Stimulated activated CD4-positive, alpha-beta T cell treated with anti-CD3 and anti-CD28 coated beads, Interleukin-4, amount 100 ng/mL, for 24 hours (primary cell): ENCODE results near the gene FBXO41.

Experiments used
- DNase-seq: peaks from one replicate; pipeline ENCODE4 v3.0.0-alpha.2; 2020

Gene FBXO41, protein sequence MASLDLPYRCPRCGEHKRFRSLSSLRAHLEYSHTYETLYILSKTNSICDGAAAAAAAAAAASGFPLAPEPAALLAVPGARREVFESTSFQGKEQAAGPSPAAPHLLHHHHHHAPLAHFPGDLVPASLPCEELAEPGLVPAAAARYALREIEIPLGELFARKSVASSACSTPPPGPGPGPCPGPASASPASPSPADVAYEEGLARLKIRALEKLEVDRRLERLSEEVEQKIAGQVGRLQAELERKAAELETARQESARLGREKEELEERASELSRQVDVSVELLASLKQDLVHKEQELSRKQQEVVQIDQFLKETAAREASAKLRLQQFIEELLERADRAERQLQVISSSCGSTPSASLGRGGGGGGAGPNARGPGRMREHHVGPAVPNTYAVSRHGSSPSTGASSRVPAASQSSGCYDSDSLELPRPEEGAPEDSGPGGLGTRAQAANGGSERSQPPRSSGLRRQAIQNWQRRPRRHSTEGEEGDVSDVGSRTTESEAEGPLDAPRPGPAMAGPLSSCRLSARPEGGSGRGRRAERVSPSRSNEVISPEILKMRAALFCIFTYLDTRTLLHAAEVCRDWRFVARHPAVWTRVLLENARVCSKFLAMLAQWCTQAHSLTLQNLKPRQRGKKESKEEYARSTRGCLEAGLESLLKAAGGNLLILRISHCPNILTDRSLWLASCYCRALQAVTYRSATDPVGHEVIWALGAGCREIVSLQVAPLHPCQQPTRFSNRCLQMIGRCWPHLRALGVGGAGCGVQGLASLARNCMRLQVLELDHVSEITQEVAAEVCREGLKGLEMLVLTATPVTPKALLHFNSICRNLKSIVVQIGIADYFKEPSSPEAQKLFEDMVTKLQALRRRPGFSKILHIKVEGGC

DNA sequence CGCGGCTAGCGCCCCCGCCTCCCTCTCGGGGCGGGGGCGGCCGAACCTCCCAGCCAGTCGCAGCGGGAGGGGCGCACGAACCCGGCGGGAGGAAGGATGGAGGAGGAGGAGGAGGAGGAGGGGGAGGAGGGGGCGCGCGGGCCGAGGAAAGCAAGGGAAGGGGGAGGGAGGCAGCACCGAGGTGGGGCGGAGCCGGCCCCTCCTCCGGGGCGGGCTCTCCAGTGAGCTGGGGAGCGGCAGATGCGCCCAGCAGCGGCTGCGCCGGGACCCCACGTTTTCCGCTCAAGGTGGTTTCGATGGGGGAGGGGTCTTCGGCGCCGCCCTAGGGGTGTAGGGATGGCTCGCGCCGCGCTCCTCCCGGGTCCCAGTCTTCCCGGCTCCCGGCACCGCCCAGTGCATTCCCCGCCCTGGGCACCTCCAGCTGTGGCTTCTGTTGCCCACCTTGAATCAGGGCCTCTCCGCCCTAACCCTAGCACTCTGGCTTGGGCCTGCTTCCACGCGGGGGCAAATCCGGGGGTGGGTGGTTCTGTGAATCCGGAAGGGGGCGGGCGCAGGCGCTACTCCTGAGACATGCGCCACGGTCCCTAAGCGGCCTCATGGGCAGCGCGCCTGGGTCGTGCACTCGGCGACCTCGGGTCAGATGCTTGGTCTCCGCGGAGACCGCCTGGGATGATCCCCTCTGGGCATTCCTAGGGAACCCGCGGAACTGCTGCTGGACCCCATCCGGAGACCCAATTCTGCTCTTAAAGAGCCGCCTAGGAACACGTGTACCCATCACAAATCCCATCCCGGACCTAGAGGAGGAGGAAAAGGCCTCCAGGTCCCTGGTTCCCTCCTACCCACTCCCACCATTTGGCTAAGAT lies at the start of gene FBXO41:
Gene FBXO41, minus strand, starts transcription at position 183 of the 863 bp plus-strand sequence. CDS start 14,848 bp downstream, outside the sequence.
- peak; percentile 71 for DNase-seq

DNA sequence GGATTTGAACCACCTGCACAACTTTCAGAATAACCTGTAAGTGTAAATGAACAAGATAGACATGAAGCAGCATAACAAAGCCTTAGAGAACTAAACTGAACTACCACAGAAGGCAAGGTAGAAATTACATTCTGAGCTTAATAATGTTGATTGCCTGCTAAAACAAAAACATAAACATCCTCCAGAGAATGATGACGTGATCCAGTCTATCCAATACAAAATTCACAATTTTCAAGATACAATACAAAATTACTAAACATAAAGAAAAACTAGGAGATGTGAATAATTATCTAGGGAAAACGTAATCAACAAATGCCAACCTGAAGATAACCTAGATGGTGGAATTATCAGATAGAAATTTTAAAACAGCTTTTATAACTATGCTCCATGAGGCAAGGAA lies 49.8 kb upstream of the FBXO41 start:
- no peak for DNase-seq

DNA sequence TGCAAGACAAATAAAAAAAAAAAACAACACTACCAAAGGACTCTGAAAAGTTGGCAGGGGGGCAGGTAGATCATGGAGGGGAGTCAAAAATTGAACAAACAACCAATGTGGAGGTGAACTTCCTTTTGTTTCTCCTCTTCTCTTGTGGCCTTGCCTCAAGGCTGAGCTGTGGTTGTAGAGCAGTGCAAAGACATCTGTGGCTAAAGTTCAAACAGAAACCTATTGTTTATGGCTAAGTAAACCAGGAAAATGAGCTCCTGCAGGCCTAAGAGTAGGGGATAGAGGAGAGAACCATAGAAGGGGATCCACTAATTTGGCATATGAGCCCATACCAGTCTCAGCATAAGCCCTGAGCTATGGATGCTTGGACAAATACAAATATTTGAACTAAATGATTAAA lies 49.3 kb upstream of the FBXO41 start:
- DNase-seq = no peak

DNA sequence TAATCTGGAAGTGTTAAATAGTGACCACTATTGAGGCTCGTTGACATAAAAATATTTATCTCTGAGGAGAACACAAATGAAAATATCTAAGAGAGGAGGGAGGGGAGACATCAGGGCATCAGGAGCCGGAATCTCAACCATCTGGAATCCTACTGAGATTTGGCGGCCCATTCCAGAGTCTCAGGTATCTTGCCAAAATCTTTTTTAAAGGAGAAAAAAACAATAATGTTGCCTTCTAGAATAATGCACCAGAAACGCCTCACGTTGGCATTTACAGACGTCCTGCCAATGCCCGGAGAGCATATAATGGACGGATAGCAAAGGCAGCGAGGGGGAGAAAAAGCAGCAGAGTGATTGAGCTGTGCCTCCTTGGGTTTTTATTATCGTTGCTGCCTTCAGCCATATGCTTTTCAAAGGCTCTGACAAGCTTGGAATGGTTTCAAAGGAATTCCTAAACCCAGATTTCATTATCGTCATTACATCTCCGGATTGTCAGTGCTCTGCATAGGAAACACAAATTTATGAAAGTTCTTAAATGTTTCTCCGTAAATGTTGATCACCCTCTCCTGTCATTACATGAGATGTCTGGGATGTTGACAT lies 39.9 kb upstream of the FBXO41 start:
- DNase-seq = no peak

DNA sequence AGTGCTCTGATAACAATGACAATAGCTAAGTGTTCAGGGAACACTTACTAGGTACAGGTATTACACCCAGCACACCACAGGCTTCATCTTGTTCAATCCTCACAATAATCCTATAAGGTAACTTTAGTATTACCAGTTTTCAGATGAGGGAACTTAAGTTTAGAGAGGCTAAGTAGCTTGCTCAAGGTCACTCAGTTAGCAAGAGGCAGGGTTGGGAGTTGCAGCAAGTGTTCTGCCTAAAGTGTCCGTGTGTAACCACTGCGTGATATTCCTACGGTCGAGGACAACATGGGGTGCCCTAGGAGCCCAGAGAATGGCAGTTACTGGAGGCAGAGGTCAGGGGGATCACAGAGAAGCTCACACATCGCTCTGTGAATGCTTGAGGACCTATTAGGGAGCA lies 39.3 kb upstream of the FBXO41 start:
- no peak for DNase-seq

DNA sequence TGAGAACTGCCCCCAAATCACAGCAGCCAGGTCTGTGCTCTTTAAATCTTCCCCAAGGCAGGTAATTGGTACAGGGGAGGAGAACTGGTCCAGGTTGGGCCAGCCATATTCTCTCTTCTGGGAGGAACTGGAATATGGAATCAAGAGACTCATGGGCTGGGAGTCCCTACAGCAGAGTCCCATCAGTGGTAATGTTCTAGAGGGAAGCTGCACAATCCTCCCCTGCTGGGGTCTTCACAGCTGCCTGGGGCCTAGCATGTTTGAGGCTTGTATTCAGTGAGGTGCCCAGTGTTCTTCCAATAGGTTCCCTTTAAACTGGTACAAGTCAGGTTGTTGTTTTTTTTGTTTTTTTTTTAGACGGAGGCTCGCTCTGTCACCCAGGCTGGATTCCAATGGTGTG lies 30.2 kb upstream of the FBXO41 start:
- DNase-seq = no peak

DNA sequence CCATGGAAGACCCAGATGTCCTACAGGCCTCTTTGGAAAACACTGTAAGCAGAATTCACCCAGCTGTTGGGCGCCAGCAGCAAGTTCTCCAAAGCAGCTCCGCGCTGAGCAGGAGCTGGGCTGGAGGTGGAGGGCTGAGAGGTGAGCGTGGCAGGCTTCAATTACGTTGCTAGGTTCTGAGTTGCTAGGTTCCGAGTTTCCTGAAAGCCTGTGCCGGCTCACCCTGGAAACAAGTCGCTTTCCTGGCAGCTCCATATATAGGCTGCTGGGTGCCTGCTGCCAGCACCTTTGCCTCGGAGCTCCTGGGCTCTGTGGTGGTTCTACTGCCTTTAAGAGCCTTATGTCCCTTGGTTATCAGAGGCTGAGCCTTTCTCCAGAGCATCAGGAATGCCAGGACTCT lies 23.4 kb upstream of the FBXO41 start:
- DNase-seq = no peak

DNA sequence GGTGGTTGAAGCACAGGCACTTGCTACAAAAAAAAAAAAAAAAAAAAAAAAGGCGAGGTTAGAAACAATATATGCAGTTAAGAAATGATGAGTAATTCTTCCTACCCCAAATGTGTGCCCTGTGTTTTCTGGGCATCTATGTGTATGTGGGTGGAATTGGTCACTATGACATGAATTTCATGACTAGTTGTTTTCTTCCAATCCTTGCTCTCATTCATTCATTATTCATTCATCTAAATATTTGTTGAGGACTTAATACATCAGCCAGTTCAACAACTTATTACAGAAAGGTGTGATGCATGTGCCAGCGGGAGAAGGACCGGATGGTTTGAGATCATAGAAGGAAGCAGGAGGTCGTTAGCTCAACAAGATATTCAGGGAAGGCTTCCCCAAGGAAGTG lies 17.4 kb upstream of the FBXO41 start:
- no peak for DNase-seq

DNA sequence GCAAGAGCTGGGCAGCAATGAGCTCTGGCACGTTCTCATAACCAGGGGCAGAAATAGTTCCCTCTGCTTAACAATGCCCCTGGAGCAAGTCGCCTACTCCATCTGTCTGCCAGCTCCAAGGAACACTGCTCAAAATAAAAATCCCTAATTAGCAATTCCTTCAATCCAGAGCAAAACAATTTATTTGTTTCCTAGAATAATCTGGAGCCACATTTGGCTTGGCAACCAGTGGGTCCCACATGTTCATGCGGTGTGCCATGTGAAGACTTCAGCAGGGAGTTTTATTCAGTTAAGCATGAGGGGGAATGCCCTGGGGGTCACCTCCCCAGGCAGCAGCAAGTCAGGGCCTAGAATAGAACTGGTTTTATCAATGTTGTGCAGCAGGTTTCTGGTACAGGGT lies 16.6 kb upstream of the FBXO41 start:
- DNase-seq = no peak

DNA sequence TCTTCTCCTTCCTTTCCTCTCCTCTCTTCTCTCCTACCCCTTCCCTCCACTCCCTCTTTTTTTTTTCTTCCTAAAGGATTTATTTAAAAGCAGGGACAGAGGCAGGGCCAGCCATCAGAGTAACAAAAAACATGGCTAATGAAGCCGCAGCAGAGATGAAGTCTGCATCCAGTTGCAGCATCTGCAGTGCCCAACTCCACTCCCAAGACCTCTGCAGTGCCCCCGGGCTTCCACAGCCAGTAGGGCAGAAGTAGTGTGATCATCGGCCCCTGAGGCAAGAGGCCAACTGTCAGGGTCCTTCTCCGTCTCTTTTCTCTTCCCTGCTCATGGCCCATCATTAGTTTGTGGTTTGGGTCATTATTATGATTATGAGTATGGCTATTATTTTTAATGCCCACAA lies 13.3 kb upstream of the FBXO41 start:
- no peak for DNase-seq

DNA sequence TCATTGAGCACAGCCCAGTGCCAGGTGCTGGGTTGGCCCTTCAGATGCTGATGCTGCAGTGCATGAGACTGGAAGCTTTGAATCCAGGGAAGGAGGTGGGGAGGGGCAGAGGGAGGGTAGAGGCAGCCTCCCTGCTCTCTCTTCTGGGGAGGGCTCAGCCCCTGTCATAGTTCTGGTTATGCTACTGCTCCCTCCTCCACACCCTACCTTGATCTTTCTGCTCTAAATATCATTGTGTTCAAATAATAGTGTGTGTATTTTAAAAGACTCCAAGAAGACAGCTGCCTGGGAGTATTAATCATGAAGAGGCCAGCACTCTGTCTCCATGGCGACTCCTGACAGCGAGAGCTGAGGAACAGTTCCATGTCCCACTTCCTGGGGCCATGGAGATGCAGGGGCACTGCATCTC lies 12.9 kb upstream of the FBXO41 start:
- no peak for DNase-seq

DNA sequence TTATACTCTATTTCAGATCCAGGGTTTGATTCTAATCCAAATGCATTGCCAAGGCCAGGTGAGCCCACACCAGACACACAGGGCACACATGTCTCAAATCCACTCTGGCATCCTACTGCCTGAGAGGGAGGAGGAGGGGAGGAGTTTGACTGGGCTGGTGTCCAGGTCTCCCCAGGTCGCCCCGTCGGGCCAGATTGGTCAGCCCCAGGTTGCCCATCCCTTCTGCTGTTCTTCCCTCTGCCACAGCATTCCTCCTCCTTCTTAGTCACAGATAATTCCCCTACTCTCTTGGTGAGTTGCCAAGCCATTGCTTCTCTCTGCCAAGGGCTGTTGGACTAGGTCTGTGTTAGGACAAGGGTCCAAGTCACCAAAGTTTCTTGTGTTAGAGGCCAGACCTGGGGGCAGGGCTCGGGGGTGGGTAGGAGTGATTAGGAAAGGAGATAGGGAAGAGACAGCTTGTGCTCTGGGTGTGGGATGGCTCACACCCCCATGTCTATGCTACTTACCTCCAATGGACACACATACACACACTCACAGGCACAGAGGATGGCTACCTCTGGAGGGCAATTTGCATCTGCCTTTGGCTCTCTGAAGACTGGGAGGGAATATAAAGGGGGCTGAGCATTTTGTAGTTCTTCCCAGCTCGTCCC lies 11.6 kb upstream of the FBXO41 start:
- no peak for DNase-seq

DNA sequence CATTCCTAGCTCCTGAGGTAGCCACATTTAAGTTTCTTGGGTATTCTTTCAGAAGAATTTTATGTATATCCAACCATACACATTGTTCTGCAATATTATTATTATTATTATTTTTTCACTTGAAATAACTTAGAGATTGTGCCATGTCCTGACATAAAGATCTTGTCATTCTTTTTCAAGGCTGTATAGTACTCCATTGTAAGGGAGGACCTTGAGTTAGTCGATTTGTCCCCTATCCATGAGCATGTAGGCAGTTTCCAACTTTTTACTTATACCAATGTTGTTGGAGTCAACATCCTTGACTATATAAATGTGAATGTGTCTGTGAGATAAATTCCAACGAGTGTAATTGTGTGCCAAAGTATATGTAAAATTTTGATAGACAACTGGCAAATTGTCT lies 10.0 kb upstream of the FBXO41 start:
- no peak for DNase-seq

DNA sequence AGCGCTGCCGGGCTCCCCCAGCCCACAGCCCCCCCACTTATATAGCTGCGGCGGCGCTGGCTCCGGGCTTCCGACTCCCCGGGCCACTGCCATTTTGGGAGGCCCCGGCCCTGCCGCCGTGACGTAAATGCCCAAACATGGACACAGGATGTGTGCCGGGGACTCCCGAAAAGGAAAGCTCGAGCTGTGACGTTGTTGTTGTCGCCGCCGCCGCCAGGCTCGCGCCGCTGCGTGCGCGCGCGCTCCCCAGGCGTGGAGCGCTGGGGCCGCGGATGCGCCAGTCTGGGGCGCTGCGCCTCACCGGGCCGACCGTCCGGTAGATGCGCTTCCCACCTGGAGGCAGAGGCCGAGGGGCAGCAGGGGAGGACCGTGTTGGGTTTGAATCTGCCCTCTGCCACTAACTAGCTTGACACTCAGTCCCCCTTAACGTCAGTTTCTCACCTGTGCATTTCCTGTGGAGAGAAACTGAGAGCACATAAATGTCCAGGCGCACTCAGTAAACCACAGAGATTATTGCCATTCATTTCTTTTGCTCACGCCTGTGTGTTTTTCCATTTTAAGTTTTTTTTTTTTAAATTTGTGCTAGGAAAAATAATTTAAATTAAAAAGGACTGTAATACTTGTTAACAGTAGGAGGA lies 9.4 kb upstream of the FBXO41 start, which contains the start of gene EGR4:
Gene EGR4, minus strand, starts transcription at position 15 of the 638 bp plus-strand sequence. CDS start 231 bp downstream, outside the sequence.
- DNase-seq = peak; percentile 93

DNA sequence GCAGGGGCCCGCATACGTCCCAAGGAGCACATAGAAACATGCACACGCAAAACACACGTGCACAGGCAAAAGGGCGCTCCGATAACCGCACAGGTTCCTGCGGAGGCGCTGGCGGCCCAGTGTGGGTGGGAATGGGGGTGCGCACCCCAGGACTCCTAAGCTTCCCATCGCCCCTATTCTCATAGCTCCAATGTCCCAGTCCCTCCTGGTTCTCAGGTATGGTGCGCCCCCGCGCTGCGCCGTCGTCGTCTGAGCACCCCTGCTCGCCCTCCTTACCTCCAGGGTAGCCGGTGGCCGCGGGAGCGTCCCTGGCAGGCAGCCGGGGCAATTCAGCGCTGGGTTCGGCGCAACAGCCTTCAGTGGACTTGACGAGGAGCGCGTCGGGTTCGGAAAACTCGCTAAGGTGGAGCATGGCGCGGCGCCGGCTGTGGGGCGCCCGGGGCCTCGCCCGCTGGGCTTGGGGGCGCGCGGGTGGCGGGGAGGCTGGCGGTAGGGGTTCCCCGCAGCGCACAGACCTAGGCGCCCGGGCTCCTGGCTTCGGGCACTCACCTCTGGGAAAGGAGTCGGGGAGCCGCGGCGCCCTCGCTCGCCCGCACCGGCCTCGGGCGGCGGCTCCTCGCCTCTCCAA lies 8.7 kb upstream of the FBXO41 start:
- peak; percentile 10 for DNase-seq

DNA sequence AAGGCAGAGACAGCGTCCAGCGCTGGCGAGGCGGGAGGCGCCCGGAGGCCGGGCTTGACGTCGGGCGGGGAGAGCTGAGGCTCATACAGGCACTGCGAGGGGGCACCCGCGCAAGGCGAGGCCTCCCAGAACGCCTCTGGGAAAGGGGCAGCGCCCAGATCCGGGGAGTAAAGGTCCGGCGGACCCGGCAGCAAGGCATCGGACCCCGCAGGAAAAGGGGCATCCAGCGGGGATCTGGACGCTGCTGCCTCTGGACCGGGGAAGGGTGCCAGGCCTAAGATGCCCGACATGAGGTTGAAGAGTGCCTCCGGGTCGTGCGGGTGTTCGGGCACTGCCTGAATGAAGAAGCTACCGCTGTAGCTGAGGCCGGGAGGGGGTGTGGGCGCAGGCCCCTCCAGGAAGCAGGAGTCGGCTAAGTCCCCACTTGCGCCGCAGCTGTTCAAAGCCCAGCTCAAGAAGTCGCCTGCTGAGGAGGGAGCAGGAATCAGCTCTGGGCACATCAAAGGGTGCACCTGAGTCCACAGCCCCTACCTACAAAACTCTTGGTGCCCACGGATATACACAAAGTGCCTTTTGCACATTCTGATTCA lies 8.1 kb upstream of the FBXO41 start:
- DNase-seq = no peak

DNA sequence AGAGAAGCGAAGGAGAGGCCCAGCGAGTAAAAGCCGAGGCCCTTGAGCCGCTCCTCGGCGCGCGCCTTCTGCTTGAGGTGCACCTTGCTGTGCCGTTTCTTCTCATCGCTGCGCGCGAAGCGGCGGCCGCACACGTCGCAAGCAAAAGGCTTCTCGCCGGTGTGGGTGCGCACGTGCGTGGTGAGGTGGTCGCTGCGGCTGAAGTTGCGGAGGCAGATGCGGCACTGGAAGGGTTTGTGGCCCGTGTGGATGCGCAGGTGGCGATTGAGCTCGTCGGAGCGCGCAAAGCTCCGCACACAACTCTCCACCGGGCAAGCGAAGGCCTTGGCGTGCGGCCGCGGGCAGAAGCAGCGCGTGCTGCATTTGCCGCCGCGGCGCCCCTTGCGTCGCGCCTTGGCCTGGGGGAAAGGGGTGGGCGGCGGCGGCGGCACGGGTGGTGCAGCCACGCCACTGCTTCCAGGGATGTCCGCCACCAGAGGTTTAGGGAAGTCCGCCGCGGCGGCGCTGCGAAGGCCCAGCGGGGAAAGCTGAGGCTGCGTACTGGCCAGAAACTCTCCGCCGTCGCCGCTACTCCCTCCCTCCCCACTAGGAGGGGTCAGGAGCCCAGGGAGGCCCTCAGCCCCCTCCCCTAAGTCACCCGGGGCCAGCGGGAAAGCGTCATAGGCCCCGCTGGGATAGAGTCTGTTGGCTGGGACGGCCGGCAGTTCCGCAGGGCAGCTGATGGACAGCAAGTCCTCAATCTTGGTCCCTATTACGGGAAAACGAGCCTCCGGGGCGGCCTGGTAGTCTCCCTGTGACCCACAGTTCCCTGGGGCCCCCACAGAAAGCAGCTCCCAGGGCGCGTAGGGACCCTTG lies 7.4 kb upstream of the FBXO41 start:
- no peak for DNase-seq

DNA sequence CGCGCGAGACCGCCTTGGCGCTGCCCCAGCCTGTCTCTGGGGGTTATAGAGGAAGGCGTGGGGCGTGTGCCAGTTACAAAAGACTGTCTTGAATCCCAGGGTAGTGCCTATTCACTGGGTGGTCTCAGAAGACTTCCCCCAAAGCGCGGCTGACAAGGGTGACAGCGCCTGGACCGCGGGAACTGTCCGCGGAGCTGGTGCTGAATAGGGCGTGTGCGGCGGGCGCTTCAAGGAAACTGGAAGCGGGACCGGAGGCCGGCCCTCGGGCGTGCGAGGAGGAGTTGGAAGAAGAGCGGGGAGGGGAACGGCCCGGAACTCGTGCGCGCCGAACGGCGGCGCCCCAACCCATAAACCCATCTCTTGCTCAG lies 6.8 kb upstream of the FBXO41 start:
- peak; percentile 58 for DNase-seq

DNA sequence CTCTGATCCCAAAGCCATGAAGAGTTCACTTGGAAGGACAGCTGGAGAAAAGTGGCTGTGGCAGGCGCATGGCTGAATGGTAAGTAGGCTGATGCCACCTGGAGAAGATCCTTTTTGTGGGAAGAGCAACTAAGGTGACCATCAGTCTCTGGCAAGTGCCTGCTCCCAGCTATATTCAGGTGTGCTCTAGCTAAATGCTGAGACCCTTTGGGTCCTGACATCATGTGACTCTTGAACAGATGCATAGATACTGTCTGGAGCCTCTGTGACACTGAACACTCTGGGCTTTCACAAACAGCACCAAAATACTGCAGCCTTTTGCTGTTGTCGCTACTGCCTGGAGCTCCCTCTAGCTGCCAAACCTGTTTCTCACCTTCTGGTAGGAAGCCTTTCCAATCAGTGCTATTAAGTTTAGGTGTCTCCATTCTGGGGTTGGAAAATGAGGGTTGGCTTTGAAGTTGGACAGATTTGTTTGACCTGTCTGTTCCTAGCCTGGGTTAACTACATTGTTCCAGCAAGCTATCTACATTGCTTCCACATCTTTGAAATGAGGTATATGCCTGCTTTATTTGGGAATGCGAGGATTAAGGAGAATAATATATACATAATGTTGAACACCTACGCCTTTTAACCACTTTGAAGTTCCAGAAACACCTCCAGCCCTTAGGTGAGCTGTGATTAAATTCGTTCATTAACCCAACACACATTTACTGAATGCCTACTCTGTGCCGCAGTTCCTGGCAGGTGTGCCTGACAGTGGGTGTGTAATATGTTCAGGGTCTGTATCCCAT lies 6.0 kb upstream of the FBXO41 start:
- peak; percentile 57 for DNase-seq
